Endometrium (tissue), 2 donors: ENCODE data around the gene DPT.

Source experiments
- FAIRE-seq: peaks from 2 replicates; lab custom pipeline; 2012; peaks lifted over from hg19 to GRCh38; lab: Jason Lieb, UNC
- donor health status: control.
- donor health status: control.

Gene DPT

DNA sequence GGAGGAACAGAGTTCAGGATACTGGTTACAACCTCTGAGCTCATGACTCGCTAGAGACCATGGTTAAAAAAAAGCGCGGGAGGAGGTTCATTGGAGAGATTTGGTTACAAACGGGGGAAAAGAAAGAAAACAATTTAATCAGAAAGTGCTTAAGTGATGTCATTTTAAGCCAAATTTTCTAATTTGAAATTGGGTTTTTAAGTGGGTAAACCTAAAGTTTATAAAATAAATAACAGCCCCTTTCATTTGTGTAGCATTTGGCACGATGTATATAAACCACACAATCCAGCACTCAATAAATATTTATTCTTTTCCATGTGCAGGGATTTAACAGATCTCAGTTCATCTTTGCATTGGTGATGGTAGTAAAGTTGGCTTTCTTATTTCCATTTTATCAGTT is 7.0 kb upstream of the DPT start:
- FAIRE-seq: no peak

GRCh38 chr1:168734946-168735345 is 5.9 kb upstream of the DPT start:
- FAIRE-seq: no peak

GRCh38 chr1:168734271-168734670 is 5.3 kb upstream of the DPT start:
- no peak for FAIRE-seq

GRCh38 chr1:168733241-168733640 is 4.2 kb upstream of the DPT start:
- no peak for FAIRE-seq

DNA sequence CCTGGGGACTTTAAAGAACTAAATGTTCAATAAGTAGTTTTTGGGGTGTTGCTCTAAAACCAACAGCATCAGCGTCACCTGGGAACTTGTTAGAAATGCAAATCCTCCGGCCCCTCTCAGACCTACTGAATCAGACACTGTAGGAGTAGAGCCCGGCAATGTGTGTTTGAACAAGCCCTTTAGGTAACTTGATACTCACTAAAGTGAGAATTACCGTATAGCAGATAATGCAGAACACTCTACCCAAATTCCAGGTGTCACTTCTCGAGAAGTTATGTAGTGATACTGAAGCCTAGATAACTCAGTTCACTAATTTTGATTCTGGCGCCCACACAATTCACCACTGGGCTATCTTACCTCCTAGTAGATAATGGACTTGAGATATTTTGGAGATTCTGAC is 3.7 kb upstream of the DPT start:
- FAIRE-seq: no peak

DNA sequence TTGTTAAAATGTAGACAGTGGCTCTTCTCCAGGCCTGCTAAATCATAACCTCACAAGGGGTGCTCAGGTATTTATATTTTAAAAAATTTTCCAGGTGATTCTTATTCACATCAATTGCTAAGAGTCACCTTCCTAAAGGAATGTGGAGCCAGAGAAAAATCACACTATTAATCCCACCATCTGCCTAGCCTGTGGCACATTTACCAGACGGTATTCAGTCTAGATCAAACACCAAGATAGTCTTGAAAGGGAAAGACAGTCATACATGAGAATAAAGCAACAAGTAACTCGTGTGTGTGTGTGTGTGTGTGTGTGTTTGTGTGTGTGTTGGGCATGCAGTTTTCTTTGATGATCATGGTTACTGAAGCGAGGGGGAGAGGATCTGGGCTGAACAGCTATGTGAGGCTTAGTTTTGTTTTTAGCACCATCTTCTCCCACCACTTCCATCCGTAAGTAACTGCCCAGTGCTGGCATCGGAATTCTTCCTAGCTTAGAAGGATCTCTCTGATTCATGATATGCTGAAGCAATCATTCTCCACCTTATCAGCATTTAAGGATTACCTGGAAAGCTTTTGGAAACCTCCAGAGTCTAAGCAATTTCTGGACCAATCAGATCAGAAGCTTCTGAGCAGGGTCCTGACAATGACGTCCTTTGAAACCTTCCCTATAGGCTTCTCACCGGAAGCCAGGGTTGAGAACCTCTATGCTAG is 2.4 kb upstream of the DPT start:
- no peak for FAIRE-seq

GRCh38 chr1:168729405-168729802 is 398 bp upstream of the DPT start:
- no peak for FAIRE-seq

- no peak for FAIRE-seq
Observed at GRCh38 chr1:168726719-168727118, 2.3 kb downstream of the DPT start.

DNA sequence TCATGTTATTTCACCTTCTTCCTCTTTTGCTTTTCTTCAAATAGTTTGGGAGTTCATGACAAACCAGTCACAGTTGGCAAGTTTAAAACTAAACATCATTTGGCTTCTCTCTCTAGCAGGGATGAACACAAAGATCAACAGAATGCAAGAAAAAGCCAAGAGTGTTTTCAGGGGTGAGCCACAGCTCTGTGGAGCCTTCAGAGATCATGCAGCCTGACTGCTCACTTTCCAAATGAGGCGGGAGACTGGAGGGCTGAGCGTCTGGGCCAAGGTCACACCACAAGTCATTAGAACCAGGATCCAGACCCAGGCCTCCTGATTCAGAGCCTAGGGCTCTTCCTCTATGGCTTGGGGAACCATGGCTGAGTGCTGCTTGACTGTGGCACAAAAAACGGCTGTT is 2.7 kb downstream of the DPT start:
- no peak for FAIRE-seq

GRCh38 chr1:168725831-168726230 is 3.2 kb downstream of the DPT start:
- no peak for FAIRE-seq

DNA sequence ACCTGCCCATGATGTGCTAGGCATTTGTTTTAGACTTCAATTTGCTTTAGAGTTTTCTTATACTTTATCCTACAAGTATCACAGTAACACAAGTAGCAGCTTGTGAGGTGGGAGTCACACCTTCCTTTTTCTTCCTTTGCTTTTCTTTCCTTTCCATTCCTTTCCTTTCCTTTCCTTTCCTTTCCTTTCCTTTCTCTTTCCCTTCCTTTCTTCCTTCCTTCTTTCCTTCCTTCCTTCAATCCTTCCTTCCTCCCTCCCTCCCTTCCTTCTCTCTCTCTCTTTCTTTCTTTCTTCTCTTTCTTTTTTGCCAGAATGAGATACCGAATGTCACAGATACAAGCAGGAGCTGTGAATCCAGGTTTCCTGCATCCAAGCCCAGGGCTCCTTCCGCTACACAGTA is 3.9 kb downstream of the DPT start:
- no peak for FAIRE-seq

DNA sequence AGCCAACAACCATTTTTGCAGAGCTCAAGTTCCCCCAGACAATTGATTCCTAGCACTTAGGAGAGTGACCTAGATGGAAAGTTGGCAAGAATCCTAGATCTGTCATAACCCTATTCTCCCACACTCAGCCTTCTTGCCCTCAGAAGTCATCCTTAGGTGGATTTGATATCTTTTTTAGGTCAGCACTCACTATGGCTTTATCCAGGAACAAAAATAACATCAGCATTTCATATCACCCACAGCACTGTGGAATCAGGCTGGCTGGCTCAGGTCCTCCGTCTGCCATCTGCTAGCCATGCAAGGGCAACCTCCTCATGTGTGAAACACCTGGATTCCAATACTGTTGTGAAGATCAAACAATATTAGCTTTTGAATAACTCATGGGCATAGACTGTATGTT is 6.0 kb downstream of the DPT start:
- no peak for FAIRE-seq

DNA sequence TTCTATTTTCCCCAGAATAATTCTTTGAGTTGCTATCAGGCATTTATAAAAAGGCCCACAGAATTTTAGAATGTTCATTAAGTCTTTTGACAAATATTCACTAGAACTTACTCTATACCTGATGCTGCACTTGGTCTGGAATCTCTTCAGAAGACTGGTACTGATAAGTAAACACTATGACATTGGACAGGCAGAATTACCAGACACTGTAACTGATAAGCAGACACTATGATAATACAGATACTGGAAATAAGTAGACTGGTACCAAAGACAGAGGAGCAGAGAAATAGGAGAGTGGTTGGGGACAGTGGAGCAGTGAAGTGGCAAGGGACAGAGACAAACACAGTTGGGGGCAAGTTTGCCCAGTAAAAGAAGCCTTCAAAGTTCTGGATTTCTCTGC is 8.2 kb downstream of the DPT start:
- no peak for FAIRE-seq

DNA sequence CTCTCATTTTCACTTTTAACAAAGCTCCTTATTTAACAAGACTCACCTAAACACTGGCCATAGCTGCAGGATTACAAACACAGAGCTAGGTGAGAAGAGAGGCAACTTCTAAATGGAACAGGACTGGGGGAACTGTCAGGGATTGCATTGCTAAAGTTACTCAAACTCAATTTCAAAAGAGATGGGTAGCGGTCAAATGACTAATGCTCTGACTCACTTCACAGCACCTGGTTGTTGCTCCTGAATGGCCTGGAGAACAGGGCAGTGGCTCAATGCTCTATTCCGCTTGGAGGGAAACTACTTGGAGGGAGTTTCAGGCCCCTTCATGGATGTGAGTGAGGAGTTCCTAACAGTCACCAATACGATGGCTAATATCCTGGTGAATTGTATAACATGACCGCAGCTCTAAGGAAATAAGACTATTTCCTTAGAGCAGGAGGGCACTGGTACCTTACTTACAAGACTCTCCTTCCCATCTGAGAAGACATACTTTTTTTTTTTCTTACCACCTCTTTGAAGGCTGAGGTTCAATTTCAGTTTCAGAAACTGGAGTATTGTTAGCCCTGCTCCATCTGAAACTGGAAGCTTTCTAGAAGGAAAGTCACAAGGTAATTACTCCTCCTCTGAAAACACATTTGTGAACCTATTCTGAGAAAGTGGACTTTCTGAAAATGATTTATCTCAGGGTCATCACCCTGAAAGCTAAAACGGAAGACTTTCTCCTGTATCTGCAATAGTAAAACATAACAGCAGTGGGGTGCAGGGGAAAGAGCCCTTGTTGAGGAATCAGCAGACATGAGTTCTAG is 9.5 kb downstream of the DPT start:
- FAIRE-seq: no peak

GRCh38 chr1:168717906-168718891 is 10.8 kb downstream of the DPT start:
- no peak for FAIRE-seq

- no peak for FAIRE-seq
Observed at GRCh38 chr1:168714012-168714411, 15.0 kb downstream of the DPT start.

GRCh38 chr1:168709405-168710363 is 19.3 kb downstream of the DPT start:
- FAIRE-seq: no peak

DNA sequence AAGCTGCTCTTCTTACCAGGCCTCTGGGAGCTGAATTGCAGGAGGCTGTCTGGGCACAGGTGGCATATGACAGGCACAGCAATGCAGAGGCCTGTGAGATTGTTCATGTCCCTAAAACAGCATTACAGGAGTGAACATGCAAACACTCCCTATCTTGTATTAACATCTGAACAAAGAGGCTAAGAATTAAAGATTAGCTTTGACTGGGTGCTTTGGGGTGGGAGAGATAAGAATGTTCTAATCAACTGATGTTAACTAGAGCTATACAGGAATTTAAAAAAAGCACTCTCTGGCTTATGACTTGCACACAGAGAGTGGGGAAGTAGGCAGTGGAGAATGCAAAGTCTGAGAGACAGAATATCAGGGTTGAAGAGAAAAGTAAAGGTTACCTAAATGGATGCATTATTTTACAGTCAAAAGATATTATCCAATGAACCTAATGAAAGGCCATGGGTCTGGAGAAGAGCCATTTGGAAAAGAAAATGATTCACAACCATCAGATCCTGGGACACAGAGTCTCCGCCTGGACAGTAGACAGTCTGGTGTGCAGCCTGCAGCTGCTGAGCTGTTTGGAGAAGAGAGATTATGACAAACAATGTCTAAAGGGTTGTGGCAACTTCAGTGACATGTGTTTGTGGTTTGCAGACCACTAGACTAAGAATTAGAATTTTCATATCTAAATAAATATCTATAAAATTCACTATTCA is 20.2 kb downstream of the DPT start:
- FAIRE-seq: no peak

DNA sequence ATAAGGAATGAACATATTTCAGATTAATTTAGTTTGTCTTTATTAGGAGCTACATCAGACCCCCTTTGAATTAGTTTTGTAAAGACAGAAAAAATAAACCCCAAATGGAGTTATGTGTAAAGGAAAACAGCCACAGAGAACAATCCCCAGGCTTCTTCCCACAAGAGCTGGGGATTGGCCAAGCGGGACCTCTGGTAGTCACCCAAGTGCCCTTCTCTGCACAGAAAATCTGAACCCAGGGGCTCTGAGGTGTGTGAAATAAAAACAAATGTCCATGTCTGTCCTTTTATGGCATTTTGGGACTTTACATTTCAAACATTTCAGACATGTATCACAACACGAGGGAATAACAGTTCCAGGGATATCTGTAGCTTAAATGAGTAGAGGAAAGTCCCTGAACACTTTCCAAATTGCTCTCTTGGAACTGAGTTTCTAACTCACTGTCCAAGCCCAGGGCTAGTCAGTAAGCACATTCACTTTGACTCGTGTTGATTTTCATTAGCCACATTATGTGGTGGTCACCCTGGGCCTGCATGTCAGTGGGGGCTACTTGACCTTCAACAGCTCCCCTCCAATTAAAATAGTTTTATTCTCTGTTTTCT is 22.5 kb downstream of the DPT start:
- FAIRE-seq: no peak

- FAIRE-seq: no peak
Observed at GRCh38 chr1:168700575-168701268, 28.3 kb downstream of the DPT start.
